Thyroid gland (tissue), 4 donors: ENCODE data around the gene STRIP2. TPM values are rescaled to one million over a fixed set of nuclear protein-coding genes. Genes with fewer than 3 reads are reported as not detected.
"Not testable (repeated sequence)": the region's sequence is repeated elsewhere in the genome, so short reads cannot be mapped to it uniquely, and the experiment has no call there.

Source experiments
- DNase-seq, 2 donors: peaks; one replicate each; pipeline ENCODE4 v3.0.0-alpha.2; 2019
- H3K27ac ChIP-seq, 3 donors: fragments of 200-600 bp; sonication (generic); 1 replicate in 2 of 3; 2 replicates in 1 of 3; pipeline ENCODE4 v1.5.1; 2016 to 2019; ENCODE audit warnings: mild to moderate bottlenecking in 1 of 3, moderate library complexity in 1 of 3
- H3K27me3 ChIP-seq: fragments of 200-600 bp; sonication (generic); one replicate; pipeline ENCODE4 v1.5.1; 2019
- H3K36me3 ChIP-seq, 2 donors: fragments of 200-600 bp; sonication (generic); one replicate each; pipeline ENCODE4 v1.5.1; 2016 to 2019
- H3K4me1 ChIP-seq, 2 donors: fragments of 200-600 bp; sonication (generic); one replicate each; pipeline ENCODE4 v1.5.1; 2017 to 2019
- H3K4me3 ChIP-seq, 3 donors: fragments of 200-600 bp; sonication (generic); replicated peaks in 1 of 3; 1 replicate in 2 of 3; 2 replicates in 1 of 3; pipeline ENCODE4 v1.5.1; 2016; ENCODE audit warnings: mild to moderate bottlenecking in 1 of 3
- H3K9me3 ChIP-seq: fragments of 200-600 bp; sonication (generic); one replicate; pipeline ENCODE4 v1.5.1; 2017
- CTCF ChIP-seq, 6 experiments: fragments of 200-600 bp in 3 of 6; fragments of 450-650 bp in 3 of 6; sonication (generic) in 3 of 6; IDR thresholded peaks; one replicate each; pipeline ENCODE4 v1.5.1; 2016 to 2019; ENCODE audit warnings: antibody characterized with exemption in 6 of 6, mild to moderate bottlenecking in 2 of 6, inconsistent platforms in 1 of 6, moderate library complexity in 1 of 6
- POLR2A ChIP-seq, 2 donors: fragments of 450-650 bp; IDR thresholded peaks; one replicate each; pipeline ENCODE4 v1.6.1; 2017; ENCODE audit warnings: antibody characterized with exemption in 2 of 2, mild to moderate bottlenecking in 2 of 2, moderate library complexity in 1 of 2
- WGBS, 2 donors: methylation state at CpG; one replicate each; pipeline ENCODE4 v1.1.5; 2017; 5-methylcytosine and 5-hydroxymethylcytosine counted together
- intact Hi-C: fragments of 100-400 bp; cut with DNase I; formaldehyde crosslinking; loops from one replicate; pipeline ENCODE4 v1.15.1; 2023
- total RNA-seq, 4 donors: library from RNA; depleted of rRNA; stranded (reverse); fragments of >200 nt; gene quantifications; one replicate each; pipeline ENCODE4 v1.2.3, GENCODE V29; 2016

Gene STRIP2
- total RNA-seq, 4 donors from 2014 or later, result 0.22 to 0.94 (median 0.54) TPM

- Histone ChIP-seq H3K36me3 (no peaks in the 10 kb centered on the region), H3K9me3 (no peaks in the 10 kb centered on the region), H3K27ac (no peak overlapping the region), H3K4me3 (no peak overlapping the region), H3K4me1 (no peaks in the 10 kb centered on the region), H3K27me3 (no peaks in the 10 kb centered on the region)
- WGBS, 2 donors, result 82 to 83% methylated on average over 6 of the region's 6 CpGs
- TF ChIP-seq POLR2A (IDR thresholded peaks at IDR 0.05) (no peak), CTCF (IDR thresholded peaks at IDR 0.05) (no peak)
- intact Hi-C loops, result no loop called here
- DNase-seq, result no peak
Observed at GRCh38 chr7:129517931-129518330, 83.7 kb downstream of the STRIP2 start.

DNA sequence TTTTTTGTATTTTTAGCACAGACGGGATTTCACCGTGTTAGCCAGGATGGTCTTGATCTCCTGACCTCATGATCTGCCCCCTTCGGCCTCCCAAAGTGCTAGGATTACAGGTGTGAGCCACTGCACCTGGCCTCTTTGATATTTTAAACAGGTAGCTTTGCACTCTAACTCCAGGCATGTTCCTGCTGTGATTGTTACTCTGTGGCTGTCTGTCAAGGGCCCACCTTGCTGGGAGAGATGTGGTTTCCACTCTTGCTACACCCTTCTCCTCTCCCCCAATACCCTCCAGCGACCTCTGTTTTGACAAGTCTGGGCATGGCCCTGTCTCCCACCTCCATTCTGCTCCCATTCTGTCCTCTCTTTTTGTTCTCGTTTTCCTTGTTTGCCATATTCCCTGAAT, 85.2 kb downstream of the STRIP2 start:
- intact Hi-C loops, result no loop called here
- Histone ChIP-seq H3K4me1 (no peaks in the 10 kb centered on the region), H3K27ac (no peak overlapping the region), H3K36me3 (no peaks in the 10 kb centered on the region), H3K4me3 (no peak overlapping the region), H3K27me3 (no peaks in the 10 kb centered on the region), H3K9me3 (no peaks in the 10 kb centered on the region)
- no peak for TF ChIP-seq POLR2A (IDR thresholded peaks at IDR 0.05)
- no peak for TF ChIP-seq CTCF (IDR thresholded peaks at IDR 0.05)
- no peak for DNase-seq
- 31 to 33% methylated on average over 5 of the region's 5 CpGs for WGBS, 2 donors

GRCh38 chr7:129522088-129522970, 88.1 kb downstream of the STRIP2 start:
- intact Hi-C loops, result no loop called here
- Histone ChIP-seq H3K27me3 (no peaks in the 10 kb centered on the region), H3K4me1 (no peaks in the 10 kb centered on the region), H3K27ac (no peak overlapping the region), H3K36me3 (no peaks in the 10 kb centered on the region), H3K4me3 (no peak overlapping the region), H3K9me3 (no peaks in the 10 kb centered on the region)
- TF ChIP-seq CTCF (IDR thresholded peaks at IDR 0.05) (no peak), POLR2A (IDR thresholded peaks at IDR 0.05) (no peak)
- 45 to 53% methylated on average over 30 of the region's 30 CpGs for WGBS, 2 donors
- DNase-seq, result no peak

DNA sequence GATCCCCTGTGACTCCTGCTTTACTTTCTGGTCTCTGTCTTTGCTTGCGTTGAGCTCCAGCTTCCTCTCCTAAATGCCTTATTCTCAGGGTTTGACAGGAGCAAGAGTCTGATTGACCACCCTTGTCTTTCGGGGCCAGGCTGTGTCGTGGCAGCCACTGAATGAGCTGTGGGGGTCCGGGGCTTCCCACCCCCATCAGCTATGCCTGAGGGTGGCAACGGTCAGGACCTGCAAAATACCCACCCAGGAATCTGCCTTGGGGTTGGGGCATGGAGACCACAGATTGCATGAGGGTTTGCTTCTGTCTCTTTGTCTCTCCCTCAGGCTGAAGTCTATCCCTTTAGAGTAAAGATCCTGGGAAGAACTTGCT, 88.7 kb downstream of the STRIP2 start:
- no peak for TF ChIP-seq POLR2A (IDR thresholded peaks at IDR 0.05)
- TF ChIP-seq CTCF (IDR thresholded peaks at IDR 0.05), result no peak
- Histone ChIP-seq H3K4me1 (no peaks in the 10 kb centered on the region), H3K36me3 (no peaks in the 10 kb centered on the region), H3K27ac (no peak overlapping the region), H3K27me3 (no peaks in the 10 kb centered on the region), H3K4me3 (no peak overlapping the region), H3K9me3 (no peaks in the 10 kb centered on the region)
- no peak for DNase-seq
- intact Hi-C loops, result no loop called here
- 57 to 61% methylated on average over 5 of the region's 5 CpGs for WGBS, 2 donors

- WGBS, 2 donors, result 86 to 90% methylated on average over 3 of the region's 3 CpGs
- no peak for DNase-seq
- Histone ChIP-seq H3K4me1 (no peaks in the 10 kb centered on the region), H3K4me3 (no peak overlapping the region), H3K27me3 (no peaks in the 10 kb centered on the region), H3K9me3 (no peaks in the 10 kb centered on the region), H3K27ac (no peak overlapping the region), H3K36me3 (no peaks in the 10 kb centered on the region)
- intact Hi-C loops, result no loop called here
- TF ChIP-seq CTCF (IDR thresholded peaks at IDR 0.05) (no peak), POLR2A (IDR thresholded peaks at IDR 0.05) (no peak)
Observed at GRCh38 chr7:129523924-129524323, 89.7 kb downstream of the STRIP2 start.

GRCh38 chr7:129524405-129524804, 90.2 kb downstream of the STRIP2 start:
- 91 to 94% methylated on average over 2 of the region's 2 CpGs for WGBS, 2 donors
- H3K27ac ChIP-seq, H3K4me3 ChIP-seq, DNase-seq, H3K9me3 ChIP-seq, H3K27me3 ChIP-seq, H3K36me3 ChIP-seq, intact Hi-C loops, H3K4me1 ChIP-seq: not testable (repeated sequence)
